Endometrial microvascular endothelial cells (primary cell): Measurements from ENCODE around the gene RRAS2. TPM values are rescaled to one million over a fixed set of nuclear protein-coding genes. Genes with fewer than 3 reads are reported as not detected.
"Not testable (repeated sequence)": the region's sequence is repeated elsewhere in the genome, so short reads cannot be mapped to it uniquely, and the experiment has no call there.

ENCODE experiments used
- in situ Hi-C: cut with HindIII; loops from 2 replicates; pipeline ENCODE4 v1.10.0; 2017; ENCODE audit warnings: low sequenced_read_pairs, low pct_unique_long_range_greater_than_20kb; ENCODE audit errors: inconsistent ontology term
- total RNA-seq: library from RNA; depleted of rRNA; stranded (reverse); fragments of >200 nt; gene quantifications from one replicate; pipeline ENCODE4 v1.2.3, GENCODE V29; 2015; ENCODE audit errors: inconsistent ontology term

RRAS2 gene
- 92.5 TPM for total RNA-seq

DNA sequence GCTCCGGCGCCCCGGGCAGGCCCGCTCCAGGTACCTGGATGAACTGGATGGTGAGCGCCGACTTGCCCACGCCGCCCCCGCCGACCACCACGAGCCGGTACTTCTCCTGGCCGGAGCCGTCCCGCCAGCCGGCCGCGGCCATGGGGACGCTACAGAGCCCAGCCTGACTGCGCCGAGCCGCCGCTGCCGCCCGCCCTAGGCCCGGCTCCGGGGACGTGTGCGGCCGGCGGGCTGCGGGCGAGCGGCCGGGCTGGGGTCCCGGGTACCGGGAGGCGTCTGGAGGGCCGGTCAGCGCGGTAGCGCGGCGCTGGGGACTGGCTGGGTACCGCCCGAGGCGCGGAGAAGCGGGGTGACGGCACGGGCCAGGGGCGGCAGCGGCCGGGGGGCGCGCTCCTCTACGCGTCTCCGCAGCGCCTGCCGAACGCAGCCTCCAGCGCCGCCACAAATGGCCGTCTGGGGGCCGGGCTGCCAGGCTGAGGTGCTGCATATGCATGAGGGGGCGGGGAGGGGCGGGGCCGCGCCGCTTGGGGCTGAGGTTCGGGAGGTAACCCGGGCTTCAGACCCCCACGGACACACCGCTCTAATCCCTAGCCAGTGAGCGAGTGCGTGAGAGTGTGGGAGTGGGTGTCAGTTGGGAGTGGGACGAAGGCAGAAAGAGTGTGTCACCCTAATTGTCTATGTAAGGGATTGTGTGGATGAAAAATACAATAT, at the start of gene RRAS2:
Gene RRAS2 (minus strand): TSS at position 455 of the 711 bp plus-strand sequence. CDS start 313 bp downstream, at position 142.
- in situ Hi-C loops, result no loop called here

- in situ Hi-C loops, result no loop called here
Measured at GRCh38 chr11:14408612-14409011, 49.6 kb upstream of the RRAS2 start.

- in situ Hi-C loops, result not testable (repeated sequence)
Measured at GRCh38 chr11:14406116-14406515, 47.1 kb upstream of the RRAS2 start.

DNA sequence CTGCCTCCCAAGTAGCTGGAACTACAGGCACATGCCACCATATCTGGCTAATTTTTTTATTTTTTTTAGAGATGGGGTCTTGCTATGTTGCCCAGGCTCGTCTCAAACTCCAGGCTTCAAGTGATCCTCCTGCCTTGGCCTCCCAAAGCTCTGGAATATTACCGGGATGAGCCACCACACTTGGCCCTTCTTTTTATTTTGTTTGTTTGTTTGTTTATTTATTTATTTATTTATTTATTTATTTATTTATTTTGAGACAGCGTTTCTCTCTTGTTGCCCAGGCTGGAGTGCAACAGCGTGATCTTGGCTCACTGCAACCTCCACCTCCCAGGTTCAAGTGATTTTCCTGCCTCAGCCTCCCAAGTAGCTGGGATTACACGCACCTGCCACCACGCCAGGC, 44.5 kb upstream of the RRAS2 start:
- in situ Hi-C loops, result not testable (repeated sequence)

GRCh38 chr11:14399087-14399486, 40.1 kb upstream of the RRAS2 start:
- in situ Hi-C loops, result no loop called here

GRCh38 chr11:14396273-14396672, 37.3 kb upstream of the RRAS2 start:
- in situ Hi-C loops, result no loop called here

DNA sequence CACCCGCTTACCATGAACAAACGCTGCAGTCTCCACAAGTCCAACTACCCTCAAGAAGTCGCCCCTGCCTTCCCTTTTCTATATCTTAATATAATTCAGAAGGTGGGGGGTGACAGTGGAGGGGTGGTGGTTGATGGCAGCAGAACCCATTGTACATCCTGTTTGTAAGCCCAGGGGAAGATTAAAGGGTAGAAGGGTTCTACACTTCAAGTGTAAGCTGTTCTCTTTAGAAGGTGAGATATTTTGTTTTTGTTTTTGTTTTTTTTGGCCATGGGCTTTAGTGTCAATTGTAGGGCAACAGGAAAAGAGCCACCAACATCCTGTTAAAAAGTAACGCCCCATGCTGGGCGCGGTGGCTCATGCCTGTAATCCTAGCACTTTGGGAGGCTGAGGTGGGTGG, 34.9 kb upstream of the RRAS2 start:
- in situ Hi-C loops, result no loop called here

- in situ Hi-C loops, result no loop called here
Measured at GRCh38 chr11:14393129-14393528, 34.1 kb upstream of the RRAS2 start.

- in situ Hi-C loops, result no loop called here
Measured at GRCh38 chr11:14390669-14391068, 31.7 kb upstream of the RRAS2 start.

GRCh38 chr11:14388352-14388751, 29.4 kb upstream of the RRAS2 start:
- in situ Hi-C loops, result no loop called here

GRCh38 chr11:14386895-14387480, 28.0 kb upstream of the RRAS2 start:
- in situ Hi-C loops, result no loop called here

DNA sequence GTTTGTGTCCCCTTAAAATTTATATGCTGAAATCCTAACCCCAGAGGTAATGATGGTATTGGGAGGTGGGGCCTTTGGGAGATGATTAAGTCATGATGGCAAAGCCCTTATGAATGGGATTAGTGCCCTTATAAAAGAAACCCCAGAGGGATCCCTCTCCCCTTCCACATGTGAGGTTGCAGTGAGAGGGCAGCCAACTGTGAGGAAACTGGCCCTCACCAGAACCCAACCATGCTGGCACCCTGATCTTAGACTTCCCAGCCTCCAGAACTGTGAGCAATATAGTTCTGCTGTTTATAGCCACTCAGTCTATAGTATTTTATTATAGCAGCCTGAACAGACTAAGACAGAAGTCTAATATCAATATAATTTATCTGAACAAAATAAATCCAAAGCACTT, 27.1 kb upstream of the RRAS2 start:
- in situ Hi-C loops, result no loop called here

DNA sequence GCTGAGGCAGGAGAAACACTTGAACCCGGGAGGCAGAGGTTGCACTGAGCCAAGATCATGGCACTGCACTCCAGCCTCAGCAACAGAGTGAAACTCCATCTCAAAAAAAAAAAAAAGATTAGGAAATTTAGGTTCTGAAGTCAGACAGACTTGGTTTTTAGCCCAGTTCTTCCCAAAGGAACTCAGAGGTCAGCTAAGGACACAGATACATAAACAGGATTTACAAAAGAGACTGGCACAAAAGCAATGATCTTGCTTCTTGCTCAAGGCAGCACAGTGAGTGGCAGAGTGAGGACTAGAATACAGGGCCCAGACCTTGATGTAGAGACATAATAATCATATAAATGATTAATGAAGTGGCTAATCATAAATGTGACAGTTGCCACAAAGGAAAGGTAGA, 25.4 kb upstream of the RRAS2 start:
- in situ Hi-C loops, result no loop called here

GRCh38 chr11:14381968-14382367, 23.0 kb upstream of the RRAS2 start:
- in situ Hi-C loops, result no loop called here

- in situ Hi-C loops, result no loop called here
Measured at GRCh38 chr11:14380947-14381561, 22.1 kb upstream of the RRAS2 start.

GRCh38 chr11:14380125-14380936, 21.3 kb upstream of the RRAS2 start:
- in situ Hi-C loops, result no loop called here

DNA sequence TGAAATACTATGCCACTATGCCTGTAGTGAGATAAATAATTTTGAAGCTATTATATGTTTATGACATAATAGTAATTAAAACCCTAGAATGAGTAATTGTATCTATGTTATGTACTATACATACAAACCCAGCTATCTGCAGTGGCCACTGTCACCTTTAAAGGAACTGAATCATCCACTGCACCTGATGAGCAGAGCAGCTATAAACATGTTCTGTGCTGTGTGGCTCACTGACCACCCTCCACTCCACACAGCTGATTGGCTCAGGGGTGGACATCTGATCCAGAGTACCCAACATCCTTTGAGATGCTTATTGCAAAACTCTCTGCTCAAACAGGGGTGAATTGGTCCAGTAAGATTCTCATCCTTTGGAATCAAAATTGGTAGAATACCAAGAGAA, 19.2 kb upstream of the RRAS2 start:
- in situ Hi-C loops, result no loop called here

- in situ Hi-C loops, result no loop called here
Measured at GRCh38 chr11:14376920-14377319, 17.9 kb upstream of the RRAS2 start.
